HEK293 (cell line): Measurements from ENCODE around the gene AGAP1.

Experiments
- GLIS2 ChIP-seq: fragments of 450-650 bp; formaldehyde crosslinking; IDR thresholded peaks from 2 replicates; pipeline ENCODE4 v1.5.1; 2016; ENCODE audit warnings: missing biosample characterization, missing genetic modification characterization
- KLF16 ChIP-seq: fragments of 450-650 bp; formaldehyde crosslinking; IDR thresholded peaks from 2 replicates; pipeline ENCODE4 v1.5.1; 2017; ENCODE audit warnings: missing biosample characterization, missing genetic modification characterization
- YY1 ChIP-seq: fragments of 450-650 bp; formaldehyde crosslinking; IDR thresholded peaks from 2 replicates; pipeline ENCODE4 v1.5.1; 2018; ENCODE audit warnings: missing biosample characterization, missing genetic modification characterization
- ZNF175 ChIP-seq: fragments of 450-650 bp; formaldehyde crosslinking; IDR thresholded peaks from 2 replicates; pipeline ENCODE4 v1.5.1; 2016; ENCODE audit warnings: missing biosample characterization, missing genetic modification characterization
- ZNF24 ChIP-seq: fragments of 450-650 bp; formaldehyde crosslinking; IDR thresholded peaks from 2 replicates; pipeline ENCODE4 v1.5.1; 2016; ENCODE audit warnings: missing biosample characterization, missing genetic modification characterization
- ZNF510 ChIP-seq: fragments of 450-650 bp; formaldehyde crosslinking; IDR thresholded peaks from 2 replicates; pipeline ENCODE4 v1.5.1; 2018; ENCODE audit warnings: mild to moderate bottlenecking, missing genetic modification characterization, missing biosample characterization; ENCODE audit not compliant: insufficient replicate concordance
- TF ChIP-seq, protein P1 (sequence below): fragments of 450-650 bp; formaldehyde crosslinking; IDR thresholded peaks from 2 replicates; pipeline ENCODE4 v1.5.1; 2016; ENCODE audit warnings: missing biosample characterization, missing genetic modification characterization
- TF ChIP-seq, protein P2 (sequence below): fragments of 450-650 bp; formaldehyde crosslinking; IDR thresholded peaks from 2 replicates; pipeline ENCODE4 v1.5.1; 2016; ENCODE audit warnings: missing biosample characterization, missing genetic modification characterization, low read depth
- TF ChIP-seq, protein P3 (sequence below): sonication (generic); formaldehyde crosslinking; IDR thresholded peaks from 2 replicates; pipeline ENCODE4 v1.8.1; 2022; ENCODE audit warnings: mild to moderate bottlenecking, moderate library complexity, missing genetic modification reagents
- TF ChIP-seq, protein P4 (sequence below): fragments of 450-650 bp; formaldehyde crosslinking; IDR thresholded peaks from 2 replicates; pipeline ENCODE4 v1.5.1; 2016; ENCODE audit warnings: missing biosample characterization, missing genetic modification characterization, low read depth

DNA sequence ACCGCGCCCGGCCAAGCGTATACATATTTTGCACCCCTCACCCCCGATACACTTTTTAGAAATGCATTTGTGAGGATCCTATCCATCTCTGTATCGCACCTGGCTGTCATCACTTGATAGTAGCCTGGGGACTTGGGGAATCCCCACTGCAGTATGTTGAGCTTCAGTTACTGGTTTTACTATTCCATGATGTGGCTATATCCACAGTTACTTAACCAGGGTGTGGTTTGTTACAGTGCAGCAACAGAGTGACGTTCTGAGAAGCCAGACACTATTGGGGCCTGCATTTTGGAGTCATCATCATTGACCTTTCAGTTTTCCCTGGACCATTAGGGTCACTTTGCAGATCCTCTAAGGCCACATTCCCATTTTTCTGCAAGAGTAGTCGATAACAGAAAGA is 212.7 kb downstream of the AGAP1 start:
- TF ChIP-seq, protein P1, sequence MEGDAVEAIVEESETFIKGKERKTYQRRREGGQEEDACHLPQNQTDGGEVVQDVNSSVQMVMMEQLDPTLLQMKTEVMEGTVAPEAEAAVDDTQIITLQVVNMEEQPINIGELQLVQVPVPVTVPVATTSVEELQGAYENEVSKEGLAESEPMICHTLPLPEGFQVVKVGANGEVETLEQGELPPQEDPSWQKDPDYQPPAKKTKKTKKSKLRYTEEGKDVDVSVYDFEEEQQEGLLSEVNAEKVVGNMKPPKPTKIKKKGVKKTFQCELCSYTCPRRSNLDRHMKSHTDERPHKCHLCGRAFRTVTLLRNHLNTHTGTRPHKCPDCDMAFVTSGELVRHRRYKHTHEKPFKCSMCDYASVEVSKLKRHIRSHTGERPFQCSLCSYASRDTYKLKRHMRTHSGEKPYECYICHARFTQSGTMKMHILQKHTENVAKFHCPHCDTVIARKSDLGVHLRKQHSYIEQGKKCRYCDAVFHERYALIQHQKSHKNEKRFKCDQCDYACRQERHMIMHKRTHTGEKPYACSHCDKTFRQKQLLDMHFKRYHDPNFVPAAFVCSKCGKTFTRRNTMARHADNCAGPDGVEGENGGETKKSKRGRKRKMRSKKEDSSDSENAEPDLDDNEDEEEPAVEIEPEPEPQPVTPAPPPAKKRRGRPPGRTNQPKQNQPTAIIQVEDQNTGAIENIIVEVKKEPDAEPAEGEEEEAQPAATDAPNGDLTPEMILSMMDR (tag by site-specific recombination): no peak
- TF ChIP-seq ZNF175 (tag by site-specific recombination): no peak
- TF ChIP-seq GLIS2: no peak
- no peak for TF ChIP-seq YY1 (tag by site-specific recombination)
- TF ChIP-seq, protein P2, sequence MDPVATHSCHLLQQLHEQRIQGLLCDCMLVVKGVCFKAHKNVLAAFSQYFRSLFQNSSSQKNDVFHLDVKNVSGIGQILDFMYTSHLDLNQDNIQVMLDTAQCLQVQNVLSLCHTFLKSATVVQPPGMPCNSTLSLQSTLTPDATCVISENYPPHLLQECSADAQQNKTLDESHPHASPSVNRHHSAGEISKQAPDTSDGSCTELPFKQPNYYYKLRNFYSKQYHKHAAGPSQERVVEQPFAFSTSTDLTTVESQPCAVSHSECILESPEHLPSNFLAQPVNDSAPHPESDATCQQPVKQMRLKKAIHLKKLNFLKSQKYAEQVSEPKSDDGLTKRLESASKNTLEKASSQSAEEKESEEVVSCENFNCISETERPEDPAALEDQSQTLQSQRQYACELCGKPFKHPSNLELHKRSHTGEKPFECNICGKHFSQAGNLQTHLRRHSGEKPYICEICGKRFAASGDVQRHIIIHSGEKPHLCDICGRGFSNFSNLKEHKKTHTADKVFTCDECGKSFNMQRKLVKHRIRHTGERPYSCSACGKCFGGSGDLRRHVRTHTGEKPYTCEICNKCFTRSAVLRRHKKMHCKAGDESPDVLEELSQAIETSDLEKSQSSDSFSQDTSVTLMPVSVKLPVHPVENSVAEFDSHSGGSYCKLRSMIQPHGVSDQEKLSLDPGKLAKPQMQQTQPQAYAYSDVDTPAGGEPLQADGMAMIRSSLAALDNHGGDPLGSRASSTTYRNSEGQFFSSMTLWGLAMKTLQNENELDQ (tag by site-specific recombination): no peak
- no peak for TF ChIP-seq ZNF510
- TF ChIP-seq, protein P3, sequence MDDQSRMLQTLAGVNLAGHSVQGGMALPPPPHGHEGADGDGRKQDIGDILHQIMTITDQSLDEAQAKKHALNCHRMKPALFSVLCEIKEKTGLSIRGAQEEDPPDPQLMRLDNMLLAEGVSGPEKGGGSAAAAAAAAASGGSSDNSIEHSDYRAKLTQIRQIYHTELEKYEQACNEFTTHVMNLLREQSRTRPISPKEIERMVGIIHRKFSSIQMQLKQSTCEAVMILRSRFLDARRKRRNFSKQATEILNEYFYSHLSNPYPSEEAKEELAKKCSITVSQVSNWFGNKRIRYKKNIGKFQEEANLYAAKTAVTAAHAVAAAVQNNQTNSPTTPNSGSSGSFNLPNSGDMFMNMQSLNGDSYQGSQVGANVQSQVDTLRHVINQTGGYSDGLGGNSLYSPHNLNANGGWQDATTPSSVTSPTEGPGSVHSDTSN (CRISPR knock-in tag): no peak
- no peak for TF ChIP-seq ZNF24
- no peak for TF ChIP-seq KLF16
- TF ChIP-seq, protein P4, sequence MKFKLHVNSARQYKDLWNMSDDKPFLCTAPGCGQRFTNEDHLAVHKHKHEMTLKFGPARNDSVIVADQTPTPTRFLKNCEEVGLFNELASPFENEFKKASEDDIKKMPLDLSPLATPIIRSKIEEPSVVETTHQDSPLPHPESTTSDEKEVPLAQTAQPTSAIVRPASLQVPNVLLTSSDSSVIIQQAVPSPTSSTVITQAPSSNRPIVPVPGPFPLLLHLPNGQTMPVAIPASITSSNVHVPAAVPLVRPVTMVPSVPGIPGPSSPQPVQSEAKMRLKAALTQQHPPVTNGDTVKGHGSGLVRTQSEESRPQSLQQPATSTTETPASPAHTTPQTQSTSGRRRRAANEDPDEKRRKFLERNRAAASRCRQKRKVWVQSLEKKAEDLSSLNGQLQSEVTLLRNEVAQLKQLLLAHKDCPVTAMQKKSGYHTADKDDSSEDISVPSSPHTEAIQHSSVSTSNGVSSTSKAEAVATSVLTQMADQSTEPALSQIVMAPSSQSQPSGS (tag by site-specific recombination): no peak
